HTERT RPE-1 (cell line): ENCODE data around the gene FBXL15.
"Not testable (repeated sequence)": the region's sequence is repeated elsewhere in the genome, so short reads cannot be mapped to it uniquely, and the experiment has no call there.

ENCODE experiments used
- in situ Hi-C: fragments of 300-500 bp; cut with MboI; formaldehyde crosslinking; loops from 4 replicates; pipeline ENCODE4 v1.14.3; 2020; ENCODE audit warnings: low sequenced_read_pairs

FBXL15 gene

GRCh38 chr10:102452672-102453340 is 32.2 kb downstream of the FBXL15 start:
- in situ Hi-C loops: no loop called here

GRCh38 chr10:102453502-102453901 is 32.9 kb downstream of the FBXL15 start:
- in situ Hi-C loops: no loop called here

GRCh38 chr10:102454662-102455487 is 34.2 kb downstream of the FBXL15 start:
- in situ Hi-C loops: not testable (repeated sequence)

- in situ Hi-C loops: no loop called here
These were observed 35.3 kb downstream of the FBXL15 start for GRCh38 chr10:102455893-102456471.

DNA sequence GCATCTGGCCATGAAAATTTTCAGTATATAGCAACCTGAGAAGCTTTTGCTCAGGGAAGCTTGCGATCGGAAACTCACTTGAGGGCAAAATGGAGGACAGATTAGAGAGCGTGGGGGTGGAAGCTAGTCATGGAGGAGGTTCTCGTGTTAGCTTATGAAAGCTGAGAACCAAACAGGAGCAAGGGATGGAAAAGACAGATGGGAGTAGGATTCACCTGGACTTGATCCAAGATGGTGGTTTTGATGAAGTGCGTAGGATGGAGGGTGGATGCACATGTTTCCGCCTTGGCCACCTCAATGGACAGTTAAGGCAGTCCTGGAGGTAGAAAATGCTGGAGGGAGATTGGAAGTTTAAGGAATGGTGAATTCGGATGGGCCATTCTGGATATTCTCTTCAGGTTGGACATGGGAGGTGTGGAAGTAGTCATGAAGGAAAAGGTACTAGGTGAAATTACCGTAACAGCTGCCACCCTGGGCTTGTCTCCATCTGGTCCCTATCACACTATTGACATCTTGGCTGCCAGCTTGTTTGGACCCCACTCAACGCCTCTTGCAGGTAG is 37.0 kb downstream of the FBXL15 start:
- in situ Hi-C loops: no loop called here

DNA sequence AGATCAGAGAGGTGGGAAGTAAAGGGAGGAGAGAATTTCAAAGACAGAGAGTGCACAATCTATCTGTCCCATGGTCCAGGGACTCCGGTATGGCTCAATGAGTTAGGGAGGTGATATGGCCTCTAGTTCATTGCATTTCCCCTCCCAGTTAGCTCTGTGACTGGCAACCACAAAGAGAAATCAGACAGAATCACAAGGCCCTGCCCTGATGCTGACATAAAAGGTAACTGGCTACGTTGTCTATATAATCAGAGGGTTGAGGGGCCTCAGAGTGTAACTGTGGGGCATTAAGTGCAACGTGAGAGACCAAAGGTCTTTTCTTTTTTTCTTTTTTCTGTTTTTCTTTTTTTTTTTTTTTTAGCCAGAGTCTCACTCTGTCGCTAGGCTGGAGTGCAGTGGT is 38.0 kb downstream of the FBXL15 start:
- in situ Hi-C loops: no loop called here

GRCh38 chr10:102460836-102461186 is 40.2 kb downstream of the FBXL15 start:
- in situ Hi-C loops: no loop called here

GRCh38 chr10:102461187-102462054 is 40.8 kb downstream of the FBXL15 start:
- in situ Hi-C loops: no loop called here

DNA sequence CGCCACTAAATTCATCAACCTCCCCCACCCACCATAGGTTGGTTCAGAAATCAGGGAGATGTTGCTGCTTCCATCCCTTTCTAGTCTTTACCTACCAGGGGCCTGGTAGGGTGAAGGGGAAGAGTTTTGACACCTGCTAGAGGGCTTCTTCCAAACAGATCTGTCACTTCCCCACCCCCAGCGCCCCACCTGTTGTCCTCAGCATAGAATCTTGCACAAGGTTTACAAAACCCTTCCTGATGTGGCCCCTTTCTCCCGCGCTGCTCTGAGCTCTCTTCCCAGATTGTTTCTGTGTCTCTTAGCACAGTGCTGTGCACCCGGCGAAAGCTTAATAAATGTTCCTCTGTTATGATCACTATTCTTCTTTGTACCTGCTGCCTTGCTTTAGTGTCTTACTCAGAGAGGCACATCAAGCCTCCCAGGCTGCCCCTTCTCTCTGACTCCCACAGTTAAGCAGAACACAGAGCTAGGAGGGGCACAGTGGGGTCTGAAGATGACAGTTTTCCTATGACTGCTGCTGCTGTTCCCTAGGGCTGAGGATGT is 41.9 kb downstream of the FBXL15 start:
- in situ Hi-C loops: no loop called here

DNA sequence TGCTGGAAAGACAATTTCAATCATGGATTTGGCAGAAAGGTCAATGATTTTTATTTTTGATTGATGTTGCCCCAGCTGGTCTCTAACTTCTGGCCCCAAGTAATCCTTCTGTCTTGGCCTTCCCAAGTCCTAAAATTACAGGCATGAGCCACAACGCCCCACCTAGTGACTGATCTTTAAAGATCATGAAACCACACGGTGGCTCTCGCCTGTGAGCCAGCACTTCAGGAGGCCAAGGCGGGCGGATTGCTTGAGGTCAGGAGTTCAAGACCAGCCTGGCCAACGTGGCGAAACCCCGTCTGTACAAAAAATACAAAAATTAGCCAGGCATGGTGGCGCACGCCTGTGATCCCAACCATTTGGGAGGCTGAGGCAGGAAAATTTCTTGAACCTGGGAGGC is 43.3 kb downstream of the FBXL15 start:
- in situ Hi-C loops: no loop called here

GRCh38 chr10:102465466-102465865 is 44.8 kb downstream of the FBXL15 start:
- in situ Hi-C loops: no loop called here

DNA sequence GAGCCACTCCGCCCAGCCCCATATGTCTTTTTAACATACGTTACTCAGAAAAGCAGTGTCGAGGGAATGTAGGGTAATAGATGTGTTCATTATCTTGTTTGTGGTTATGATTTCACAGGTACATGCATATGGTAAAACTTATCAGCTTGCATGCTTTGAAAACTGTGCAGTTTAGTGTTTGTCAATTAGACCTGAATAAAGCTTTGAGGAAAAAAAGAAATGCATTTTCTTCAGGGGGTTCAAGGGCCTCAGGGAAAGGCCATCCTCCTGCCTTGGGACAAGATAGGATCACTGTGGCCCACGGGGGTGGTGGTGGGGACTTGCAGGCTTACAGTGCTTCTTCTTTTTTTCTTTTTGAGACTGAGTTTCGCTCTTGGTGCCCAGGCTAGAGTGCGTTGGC is 46.7 kb downstream of the FBXL15 start:
- in situ Hi-C loops: no loop called here

GRCh38 chr10:102467971-102468438 is 47.4 kb downstream of the FBXL15 start:
- in situ Hi-C loops: no loop called here

GRCh38 chr10:102468683-102469082 is 48.0 kb downstream of the FBXL15 start:
- in situ Hi-C loops: no loop called here

DNA sequence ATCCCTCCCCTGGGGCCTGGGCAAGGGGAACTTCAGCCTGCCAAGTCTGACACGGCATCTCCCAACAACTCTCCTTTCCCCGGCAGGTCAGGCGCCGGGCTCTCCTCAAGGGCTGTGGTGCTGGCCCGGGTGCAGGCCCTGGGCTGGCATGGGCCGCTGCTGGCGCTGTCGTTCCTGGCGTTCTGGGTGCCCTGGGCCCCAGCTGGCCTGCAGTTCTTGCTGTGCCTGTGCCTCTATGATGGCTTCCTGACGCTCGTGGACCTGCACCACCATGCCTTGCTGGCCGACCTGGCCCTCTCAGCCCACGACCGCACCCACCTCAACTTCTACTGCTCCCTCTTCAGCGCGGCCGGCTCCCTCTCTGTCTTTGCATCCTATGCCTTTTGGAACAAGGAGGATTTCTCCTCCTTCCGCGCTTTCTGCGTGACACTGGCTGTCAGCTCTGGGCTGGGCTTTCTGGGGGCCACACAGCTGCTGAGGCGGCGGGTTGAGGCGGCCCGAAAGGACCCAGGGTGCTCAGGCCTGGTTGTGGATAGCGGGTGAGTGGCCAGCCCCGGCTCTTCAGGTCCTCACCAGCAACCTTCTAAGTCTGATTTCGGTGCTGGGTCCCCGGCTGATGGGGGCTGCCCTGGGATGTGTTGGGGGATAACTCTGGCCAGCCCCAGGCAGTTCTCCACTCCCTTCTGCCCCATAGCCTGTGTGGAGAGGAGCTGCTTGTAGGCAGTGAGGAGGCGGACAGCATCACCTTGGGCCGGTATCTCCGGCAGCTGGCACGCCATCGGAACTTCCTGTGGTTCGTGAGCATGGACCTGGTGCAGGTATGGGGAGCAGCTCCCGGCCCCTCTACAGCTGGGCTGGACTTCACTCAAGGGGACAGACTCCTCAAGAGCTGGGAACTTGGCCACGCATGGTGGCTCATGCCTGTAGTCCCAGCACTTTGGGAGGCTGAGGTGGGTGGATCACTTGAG is 50.2 kb downstream of the FBXL15 start:
- in situ Hi-C loops: no loop called here
